B cell (primary cell): ENCODE data around the gene TCAIM. TPM values are rescaled to one million over a fixed set of nuclear protein-coding genes. Genes with fewer than 3 reads are reported as not detected.

Experiments used
- ATAC-seq: fragments of 200-7000 bp; cut with Tn5 transposase; one replicate; pipeline ENCODE4 v1.10.0; 2021; ENCODE audit warnings: low read depth, mild to moderate bottlenecking, moderate number of reproducible peaks, moderate library complexity
- CTCF ChIA-PET: fragments of 350-600 bp; sonication (Branson Sonifier 250); formaldehyde crosslinking; loops from one replicate; lab custom pipeline; 2021; ENCODE audit warnings: antibody characterized with exemption, inconsistent platforms; lab: Charles Lee
- POLR2A ChIA-PET: fragments of 350-600 bp; sonication (Branson Sonifier 250); formaldehyde crosslinking; loops from one replicate; lab custom pipeline; 2021; ENCODE audit warnings: antibody characterized with exemption; lab: Charles Lee
- DNase-seq: peaks from one replicate; pipeline ENCODE4 v3.0.0; 2013
- H2AFZ ChIP-seq: 2 replicates; pipeline ENCODE4 v1.6.1; 2012; ENCODE audit warnings: mild to moderate bottlenecking, low read depth, low read length; ENCODE audit not compliant: insufficient read depth, poor library complexity, severe bottlenecking
- H3K27ac ChIP-seq, 2 donors: 1 replicate in 1 of 2; 2 replicates in 1 of 2; pipeline ENCODE4 v1.5.1; 2012 to 2013; ENCODE audit warnings: low read length in 2 of 2, mild to moderate bottlenecking in 2 of 2, moderate library complexity in 1 of 2
- H3K27me3 ChIP-seq, 4 experiments: fragments of 200-600 bp in 1 of 4; sonication (generic) in 1 of 4; replicated peaks in 1 of 4; 1 replicate in 2 of 4; 2 replicates in 2 of 4; pipeline versions ENCODE4 v1.6.1 to v1.7.0; 2013 to 2016; ENCODE audit warnings: low read length in 3 of 4, mild to moderate bottlenecking in 2 of 4, mixed read lengths in 1 of 4, moderate library complexity in 1 of 4; ENCODE audit not compliant: insufficient read depth in 4 of 4, control insufficient read depth in 3 of 4; ENCODE audit errors: control extremely low read depth in 1 of 4
- H3K36me3 ChIP-seq, 2 experiments: replicated peaks in 1 of 2; 1 replicate in 1 of 2; 2 replicates in 1 of 2; pipeline versions ENCODE4 v1.6.1 to v1.7.1; 2013; ENCODE audit warnings: low read length in 1 of 2; ENCODE audit not compliant: insufficient read depth in 2 of 2, control insufficient read depth in 1 of 2; ENCODE audit errors: control extremely low read depth in 1 of 2, extremely low read depth in 1 of 2
- H3K4me1 ChIP-seq, 2 donors: fragments of 200-600 bp in 1 of 2; sonication (generic) in 1 of 2; 1 replicate in 1 of 2; 2 replicates in 1 of 2; pipeline versions ENCODE4 v1.5.1 to v1.6.1; 2013 to 2017; ENCODE audit warnings: low read length in 2 of 2; ENCODE audit not compliant: control insufficient read depth in 2 of 2, insufficient read depth in 2 of 2
- H3K4me2 ChIP-seq: replicated peaks from 2 replicates; pipeline ENCODE3; 2012; ENCODE audit warnings: mild to moderate bottlenecking, low read depth, low read length; ENCODE audit not compliant: poor library complexity, severe bottlenecking
- H3K4me3 ChIP-seq, 5 experiments: fragments of 200-600 bp in 1 of 5; sonication (generic) in 1 of 5; 1 replicate in 3 of 5; 2 replicates in 2 of 5; pipeline versions ENCODE4 v1.5.1 to v1.7.0; 2011 to 2016; ENCODE audit warnings: low read length in 4 of 5, mild to moderate bottlenecking in 4 of 5, low read depth in 2 of 5, control low read depth in 1 of 5, moderate library complexity in 1 of 5; ENCODE audit not compliant: insufficient read depth in 1 of 5; ENCODE audit errors: control extremely low read depth in 1 of 5, extremely low read depth in 1 of 5
- H3K79me2 ChIP-seq: fragments of 200-600 bp; sonication (generic); one replicate; pipeline ENCODE4 v1.6.0; 2016; ENCODE audit warnings: low read length; ENCODE audit not compliant: control insufficient read depth, insufficient read depth
- H3K9ac ChIP-seq: fragments of 200-600 bp; sonication (generic); 2 replicates; pipeline ENCODE4 v1.6.1; 2017; ENCODE audit warnings: mild to moderate bottlenecking, low read length, moderate library complexity
- H3K9me3 ChIP-seq, 3 donors: one replicate each; pipeline versions ENCODE4 v1.6.1 to v1.7.1; 2013; ENCODE audit warnings: low read length in 2 of 3; ENCODE audit not compliant: control insufficient read depth in 2 of 3, insufficient read depth in 1 of 3; ENCODE audit errors: control extremely low read depth in 1 of 3
- H4K20me1 ChIP-seq: 2 replicates; pipeline ENCODE4 v1.6.0; 2012; ENCODE audit warnings: mild to moderate bottlenecking, low read length; ENCODE audit not compliant: insufficient read depth, control insufficient read depth, poor library complexity, severe bottlenecking
- H3K27ac Mint-ChIP-seq: one replicate; pipeline ENCODE4 v1.8.0; 2021; ENCODE audit warnings: mixed read lengths
- H3K27me3 Mint-ChIP-seq: one replicate; pipeline ENCODE4 v1.8.0; 2021; ENCODE audit warnings: mixed read lengths
- H3K4me1 Mint-ChIP-seq: one replicate; pipeline ENCODE4 v1.8.0; 2021; ENCODE audit warnings: mixed read lengths
- H3K4me3 Mint-ChIP-seq: one replicate; pipeline ENCODE4 v1.8.0; 2021; ENCODE audit warnings: mixed read lengths
- H3K9me3 Mint-ChIP-seq: one replicate; pipeline ENCODE4 v1.8.0; 2022; ENCODE audit warnings: mixed read lengths; ENCODE audit not compliant: insufficient read depth
- EZH2 ChIP-seq: IDR thresholded peaks from 2 replicates; pipeline ENCODE4 v1.6.1; 2012; ENCODE audit warnings: borderline replicate concordance, low read depth, mild to moderate bottlenecking, moderate library complexity, low read length; ENCODE audit not compliant: insufficient read depth, poor library complexity, severe bottlenecking
- WGBS: methylation state at CpG from one replicate; pipeline ENCODE4 v1.1.5; 2013; ENCODE audit warnings: missing lambda C conversion rate; ENCODE audit not compliant: insufficient coverage; 5-methylcytosine and 5-hydroxymethylcytosine counted together
- intact Hi-C: fragments of 100-400 bp; cut with micrococcal nuclease; formaldehyde crosslinking; loops from one replicate; pipeline ENCODE4 v1.10.0; 2022
- polyA plus RNA-seq: library from polyadenylated mRNA; depleted of rRNA; stranded (reverse); fragments of >200 nt; gene quantifications from 2 replicates; pipeline ENCODE4 v1.2.3, GENCODE V29; 2012
- total RNA-seq, 2 donors: library from RNA; stranded (reverse); fragments of 120-200 nt in 1 of 2; gene quantifications; 1 replicate in 1 of 2; 2 replicates in 1 of 2; pipeline versions ENCODE4 v1.2.3 to v1.2.4, GENCODE V29; 2013 to 2022
- TF ChIP-seq, protein P1 (sequence below): fragments of 200-600 bp; IDR thresholded peaks from one replicate; pipeline ENCODE4 v1.8.0; 2022; ENCODE audit warnings: antibody characterized with exemption, mild to moderate bottlenecking

The TCAIM gene
- total and polyA plus RNA-seq, 2 donors (not counting 1 experiment from before 2014, with no cell fraction given): 4.3 to 15.8 TPM

DNA sequence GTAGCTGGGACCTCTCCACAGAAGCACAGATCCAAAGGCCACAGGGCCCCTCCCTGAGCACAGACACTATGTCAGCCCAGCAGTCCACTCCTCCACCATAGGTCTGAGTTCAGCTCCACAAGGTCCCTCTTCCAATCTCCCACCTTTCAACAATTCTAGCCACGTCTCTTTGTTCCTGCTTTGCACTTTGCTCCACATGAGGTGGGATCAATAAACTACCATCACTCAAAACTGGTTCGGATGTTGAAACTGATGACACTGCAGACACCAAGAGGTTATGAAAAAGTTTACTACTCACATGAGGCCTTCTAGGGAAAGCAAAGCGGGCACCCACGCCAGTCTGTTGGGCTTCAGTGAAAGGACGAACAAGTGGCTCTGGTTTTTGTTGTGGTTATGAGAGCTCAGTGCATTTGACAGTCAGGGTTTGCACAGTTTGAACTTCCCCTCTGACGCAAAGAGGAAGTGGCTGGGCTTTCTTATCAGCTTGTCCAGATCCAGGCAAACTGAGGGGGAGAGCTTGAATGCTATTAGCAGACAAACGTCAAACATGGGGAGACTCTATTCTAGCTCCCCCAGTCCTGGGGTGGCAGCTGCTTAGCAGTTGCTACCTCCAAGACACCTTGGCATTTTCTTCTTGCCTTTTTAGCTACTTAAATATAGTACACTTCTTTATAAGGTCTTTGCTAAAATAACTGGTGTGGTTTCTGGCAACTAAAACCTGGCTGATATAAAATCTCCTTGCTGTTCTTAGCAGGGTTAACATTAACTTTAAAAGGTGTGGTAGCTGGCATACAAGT, 101.1 kb downstream of the TCAIM start:
- H3K4me3 ChIP-seq: peak overlapping the region in 2 of 5 experiments; percentile 39 to 48
- H3K79me2 ChIP-seq: no peaks in the 10 kb centered on the region
- ATAC-seq (peak; percentile 92), DNase-seq (peak; percentile 82)
- no peaks in the 10 kb centered on the region for H4K20me1 ChIP-seq
- WGBS: 3% methylated on average over 5 of the region's 7 CpGs
- CTCF ChIA-PET: interaction anchor here (0.5 to 1.4 kb wide), 4 partner anchors 102 to 1162 kb away, joined by 3 to 4 read pairs (median 4); partner anchors contain the start of gene TCAIM
- H3K9me3 Mint-ChIP-seq: no peaks in the 10 kb centered on the region
- peak overlapping the region; percentile 75 for H3K4me2 ChIP-seq
- peak overlapping the region; percentile 71 for H2AFZ ChIP-seq
- POLR2A ChIA-PET: interaction anchor here (1.0 kb wide), 1 partner anchor 101 kb away, joined by 3 read pairs; the partner anchor contains the start of gene TCAIM
- no peaks in the 10 kb centered on the region for H3K9me3 ChIP-seq
- TF ChIP-seq, protein P1, sequence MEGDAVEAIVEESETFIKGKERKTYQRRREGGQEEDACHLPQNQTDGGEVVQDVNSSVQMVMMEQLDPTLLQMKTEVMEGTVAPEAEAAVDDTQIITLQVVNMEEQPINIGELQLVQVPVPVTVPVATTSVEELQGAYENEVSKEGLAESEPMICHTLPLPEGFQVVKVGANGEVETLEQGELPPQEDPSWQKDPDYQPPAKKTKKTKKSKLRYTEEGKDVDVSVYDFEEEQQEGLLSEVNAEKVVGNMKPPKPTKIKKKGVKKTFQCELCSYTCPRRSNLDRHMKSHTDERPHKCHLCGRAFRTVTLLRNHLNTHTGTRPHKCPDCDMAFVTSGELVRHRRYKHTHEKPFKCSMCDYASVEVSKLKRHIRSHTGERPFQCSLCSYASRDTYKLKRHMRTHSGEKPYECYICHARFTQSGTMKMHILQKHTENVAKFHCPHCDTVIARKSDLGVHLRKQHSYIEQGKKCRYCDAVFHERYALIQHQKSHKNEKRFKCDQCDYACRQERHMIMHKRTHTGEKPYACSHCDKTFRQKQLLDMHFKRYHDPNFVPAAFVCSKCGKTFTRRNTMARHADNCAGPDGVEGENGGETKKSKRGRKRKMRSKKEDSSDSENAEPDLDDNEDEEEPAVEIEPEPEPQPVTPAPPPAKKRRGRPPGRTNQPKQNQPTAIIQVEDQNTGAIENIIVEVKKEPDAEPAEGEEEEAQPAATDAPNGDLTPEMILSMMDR: no peak
- TF ChIP-seq EZH2: no peak
- H3K36me3 ChIP-seq: peaks cover 0 to 3% of the 10 kb centered on the region in 2 experiments
- no peaks in the 10 kb centered on the region for H3K27me3 ChIP-seq
- peak overlapping the region; percentile 49 for H3K9ac ChIP-seq
- H3K4me3 Mint-ChIP-seq: peak overlapping the region; percentile 68
- H3K27ac Mint-ChIP-seq: peak overlapping the region; percentile 83
- intact Hi-C loops: loop anchor here (2.0 kb wide), 1 partner anchor 37 kb away; the partner anchor contains the start of gene ZNF445
- peaks cover 20% of the 10 kb centered on the region for H3K4me1 Mint-ChIP-seq
- peaks cover 17 to 20% of the 10 kb centered on the region in 2 donors for H3K4me1 ChIP-seq
- peak overlapping the region; percentile 62 to 84 for H3K27ac ChIP-seq
- H3K27me3 Mint-ChIP-seq: no peaks in the 10 kb centered on the region
